Fibroblast of the conjunctiva (primary cell): ENCODE measurements around the gene BARHL2.

ENCODE experiments used
- DNase-seq: peaks from one replicate; pipeline ENCODE4 v3.0.0-alpha.2; 2010; ENCODE audit warnings: low read depth

BARHL2 gene

DNA sequence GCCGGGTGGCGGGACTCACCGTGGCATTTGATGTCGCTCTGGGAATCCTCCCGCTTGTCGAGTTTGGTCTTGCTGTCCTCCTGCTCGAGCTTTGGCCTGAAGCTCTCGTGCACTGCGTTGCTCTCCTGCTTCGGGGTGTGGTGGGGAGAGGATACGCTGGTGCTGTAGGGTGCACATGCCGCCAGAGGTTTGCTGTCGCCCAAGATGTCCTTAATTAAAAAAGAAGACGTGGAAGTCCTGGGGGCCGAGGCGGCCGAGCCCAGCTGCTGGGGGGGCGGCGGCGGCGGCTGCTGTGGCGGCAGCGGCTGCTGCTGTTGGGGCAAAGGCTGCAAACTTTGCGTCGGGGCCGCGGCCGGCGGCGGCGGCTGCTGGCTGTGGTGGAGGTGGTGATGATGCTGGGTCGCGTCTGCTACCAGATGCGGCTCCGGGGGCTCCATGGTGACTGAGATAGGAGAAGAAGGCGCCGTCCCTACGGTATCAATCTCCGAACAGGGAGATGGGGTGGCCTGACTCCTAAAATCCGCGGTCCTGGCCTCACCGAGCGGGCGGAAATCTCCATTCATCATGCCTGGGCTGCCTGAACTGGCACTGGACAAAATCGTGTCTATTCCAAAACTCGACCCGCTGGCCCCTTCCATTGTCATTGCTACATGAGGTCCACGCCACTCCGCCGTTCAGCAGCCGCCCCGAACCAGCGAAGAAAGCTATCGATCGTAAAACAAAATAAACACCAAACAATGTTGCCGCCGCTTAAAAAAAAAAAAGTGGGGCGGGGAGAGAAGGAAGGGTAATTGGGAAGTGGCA, at the start of gene BARHL2:
Gene BARHL2, minus strand, starts transcription at position 751 of the 804 bp plus-strand sequence. Its CDS starts 107 bp downstream, at position 644.
- no peak for DNase-seq

DNA sequence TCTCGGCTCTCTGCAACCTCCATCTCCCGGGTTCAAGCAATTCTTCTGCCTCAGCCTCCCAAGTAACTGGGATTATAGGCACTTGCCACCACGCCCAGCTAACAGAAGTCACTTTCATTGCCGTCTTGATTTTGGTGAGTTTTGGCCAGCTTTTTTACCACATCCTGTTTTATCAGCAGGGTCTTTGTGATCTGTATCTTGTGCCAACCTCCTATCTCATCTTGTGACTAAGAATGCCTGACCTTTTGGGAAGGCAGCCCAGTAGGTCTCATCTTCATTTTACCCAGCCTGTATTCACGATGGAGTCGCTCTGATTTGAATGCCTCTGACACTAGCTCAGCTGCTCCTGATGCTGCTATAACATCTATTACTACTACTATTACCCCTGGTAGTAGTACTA, 46.8 kb upstream of the BARHL2 start:
- no peak for DNase-seq

DNA sequence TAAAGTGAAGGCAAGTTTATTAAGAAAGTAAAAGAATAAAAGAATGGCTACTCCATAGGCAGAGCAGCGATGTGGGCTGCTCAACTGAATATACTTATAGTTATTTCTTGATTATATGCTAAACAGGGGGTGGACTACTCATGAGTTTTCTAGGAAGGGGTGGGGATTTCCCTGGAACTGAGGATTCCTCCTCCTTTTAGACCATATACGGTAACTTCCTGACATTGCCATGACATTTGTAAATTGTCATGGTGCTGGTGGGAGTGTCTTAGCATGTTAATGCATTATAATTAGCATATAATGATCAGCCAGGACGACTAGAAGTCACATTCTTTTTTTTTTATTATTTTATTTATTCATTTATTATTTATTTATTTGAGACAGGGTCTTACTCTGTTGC, 46.4 kb upstream of the BARHL2 start:
- no peak for DNase-seq

DNA sequence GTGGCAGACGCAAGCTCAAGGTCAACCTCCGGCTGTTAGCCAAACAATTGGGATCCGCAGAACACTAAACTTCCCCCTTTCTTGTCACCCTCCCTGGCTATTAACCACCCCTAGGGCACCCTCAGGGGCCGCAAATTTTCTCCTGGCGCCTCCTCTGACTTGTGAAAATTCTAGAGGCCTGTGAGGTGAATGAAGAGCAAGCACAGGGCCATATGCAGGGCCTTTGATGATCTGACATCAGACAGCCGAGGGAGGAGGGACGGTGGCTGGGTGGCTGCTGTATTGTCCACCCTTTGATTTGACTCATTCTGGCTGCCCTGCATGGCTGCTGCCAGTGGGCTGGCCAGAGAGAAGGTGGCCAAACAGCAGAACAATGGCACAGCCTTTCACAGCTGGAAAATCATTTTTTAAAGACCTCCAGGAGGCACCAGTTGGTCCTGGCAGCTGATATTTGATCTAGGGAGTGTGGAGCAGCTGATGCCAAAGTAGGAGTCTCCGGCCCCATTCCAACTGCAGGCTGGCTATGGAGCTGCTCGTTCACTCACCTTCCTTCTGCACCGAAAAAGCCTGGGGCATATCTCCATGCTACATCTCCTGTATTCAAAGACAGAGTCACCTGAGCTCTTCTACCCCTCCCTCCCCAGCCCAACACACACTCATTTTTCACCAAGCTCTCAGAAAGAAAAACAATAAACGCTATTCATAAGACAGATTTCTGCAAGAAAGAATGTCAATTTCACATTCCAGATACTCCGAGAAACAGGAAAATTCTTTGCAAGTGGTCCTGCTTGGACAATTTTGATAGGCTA, 44.9 kb upstream of the BARHL2 start:
- DNase-seq: no peak

DNA sequence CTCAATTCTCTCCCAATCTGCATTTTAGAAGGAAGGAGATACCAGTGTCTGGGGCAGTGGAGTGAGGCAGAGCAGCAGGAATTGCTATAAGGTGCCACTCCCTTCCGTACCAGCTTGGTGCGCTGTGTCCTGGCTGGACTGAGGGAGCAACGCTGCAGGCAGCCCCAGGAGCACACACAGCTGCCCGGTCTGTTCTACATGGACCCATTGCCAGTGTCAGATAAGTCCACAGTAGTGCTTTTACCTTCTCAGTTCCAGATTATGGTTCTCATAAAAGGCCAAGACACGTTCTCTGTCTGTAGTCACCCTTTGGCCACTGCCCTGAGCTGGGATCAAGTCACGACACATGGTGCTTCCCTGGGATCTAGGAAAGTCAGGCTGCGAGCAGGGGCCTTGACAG, 44.1 kb upstream of the BARHL2 start:
- DNase-seq: no peak

DNA sequence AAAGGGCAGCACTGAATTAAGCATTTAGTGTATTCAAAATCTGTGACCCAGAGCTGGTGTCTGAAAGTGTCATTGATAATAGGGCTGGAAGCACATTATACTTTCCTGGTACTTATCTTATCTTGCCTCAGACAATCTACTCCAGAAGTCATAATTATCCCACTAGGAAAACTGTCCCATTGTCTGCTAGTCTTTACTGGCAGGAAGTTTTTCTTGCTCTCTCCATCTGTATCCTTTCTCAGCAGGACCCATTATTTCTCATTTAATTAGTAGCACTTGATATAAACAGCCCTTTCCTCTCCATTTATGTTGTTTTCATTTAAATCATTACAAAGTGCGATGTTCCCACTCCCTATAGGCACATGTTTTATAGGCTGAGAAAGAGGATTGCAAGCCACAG, 36.5 kb upstream of the BARHL2 start:
- no peak for DNase-seq

DNA sequence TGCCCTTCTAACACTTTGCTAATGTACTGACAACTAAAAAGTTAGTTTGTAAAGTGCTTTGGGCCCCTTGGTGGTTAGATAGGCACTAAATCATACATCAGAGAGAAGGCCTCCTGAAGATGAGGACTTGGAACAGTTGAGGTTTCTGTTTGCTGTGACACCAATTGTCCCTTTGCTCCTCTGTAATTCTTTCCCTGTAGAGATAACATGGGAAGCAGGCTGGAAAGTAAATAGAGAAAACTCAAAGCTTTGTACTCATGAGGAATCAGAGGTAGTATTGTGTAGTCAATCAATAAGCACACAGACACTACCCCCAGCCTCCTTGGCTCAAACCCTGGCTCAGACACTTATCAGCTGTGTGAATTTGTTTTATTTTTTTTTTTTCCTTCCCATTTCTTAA, 31.6 kb upstream of the BARHL2 start:
- no peak for DNase-seq

DNA sequence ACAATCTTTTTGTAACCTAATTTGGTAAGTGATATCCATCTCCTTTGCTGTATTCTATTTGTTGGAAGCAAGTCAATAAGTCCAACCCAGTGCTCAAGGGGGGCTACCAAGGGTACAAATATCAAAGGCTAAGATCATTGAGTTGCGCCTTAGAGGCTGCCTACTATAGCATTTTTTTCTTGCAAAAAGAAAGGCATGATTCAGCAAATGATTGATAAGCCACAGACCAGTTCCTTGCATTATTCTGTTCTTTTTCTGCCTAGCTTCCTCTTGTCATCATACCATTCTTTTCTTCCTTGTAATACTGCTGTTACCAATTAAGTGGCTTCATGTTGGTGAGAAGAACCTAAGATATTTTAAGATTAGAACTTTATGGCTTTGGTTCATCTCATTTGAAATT, 29.8 kb upstream of the BARHL2 start:
- DNase-seq: no peak

- DNase-seq: no peak
These were observed 28.9 kb upstream of the BARHL2 start for GRCh38 chr1:90745972-90746371.

DNA sequence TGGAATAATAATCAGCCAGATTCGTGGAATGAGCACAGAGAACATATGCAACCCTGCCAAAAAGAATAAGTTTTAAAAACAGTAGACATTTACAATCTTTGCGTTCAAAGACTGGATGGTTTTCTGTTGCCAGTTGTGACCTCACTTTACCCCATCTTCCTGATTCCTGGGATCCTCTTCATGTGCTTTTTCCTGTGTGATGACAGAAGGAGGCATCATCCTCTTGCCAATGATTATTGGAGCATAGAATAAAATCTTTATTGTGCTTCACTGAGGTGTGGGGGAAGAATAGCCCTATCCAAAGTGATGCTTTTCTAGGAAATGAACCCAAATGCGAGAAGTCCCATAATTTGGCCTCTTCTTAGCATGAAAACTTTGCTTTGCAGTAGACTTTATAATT, 15.0 kb upstream of the BARHL2 start:
- no peak for DNase-seq

- DNase-seq: no peak
These were observed 14.4 kb upstream of the BARHL2 start for GRCh38 chr1:90731382-90732050.

- no peak for DNase-seq
These were observed 13.3 kb upstream of the BARHL2 start for GRCh38 chr1:90730243-90731022.

GRCh38 chr1:90729504-90730242, 12.6 kb upstream of the BARHL2 start:
- DNase-seq: no peak

- DNase-seq: no peak
These were observed 11.6 kb upstream of the BARHL2 start for GRCh38 chr1:90728502-90729287.

DNA sequence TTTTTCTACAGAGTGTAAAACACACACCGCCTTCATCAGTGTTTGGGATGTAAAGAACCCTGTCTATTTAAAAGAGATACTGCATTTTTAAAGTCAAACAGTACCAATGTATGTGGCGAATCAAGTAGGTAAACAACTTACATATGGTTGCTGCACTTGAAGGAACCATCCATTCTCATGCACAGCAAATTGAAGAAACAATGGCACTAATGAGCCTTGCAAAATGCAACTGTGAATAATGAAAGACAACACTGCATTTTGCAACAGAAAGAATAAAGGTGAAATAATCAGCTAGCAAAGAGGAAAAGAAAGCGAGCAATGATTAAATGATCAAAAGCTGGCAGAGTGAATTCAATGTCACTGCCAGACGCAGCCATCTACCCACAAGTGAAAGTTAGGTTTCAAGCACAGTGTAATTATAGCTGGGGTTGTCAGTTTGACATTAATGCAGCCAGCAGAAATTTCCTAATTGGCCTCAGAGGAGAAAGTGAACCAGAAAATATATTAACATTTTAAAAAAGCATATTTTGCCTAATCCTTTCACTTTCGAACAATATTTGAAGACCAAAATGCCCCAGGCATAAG, 10.9 kb upstream of the BARHL2 start:
- DNase-seq: no peak

DNA sequence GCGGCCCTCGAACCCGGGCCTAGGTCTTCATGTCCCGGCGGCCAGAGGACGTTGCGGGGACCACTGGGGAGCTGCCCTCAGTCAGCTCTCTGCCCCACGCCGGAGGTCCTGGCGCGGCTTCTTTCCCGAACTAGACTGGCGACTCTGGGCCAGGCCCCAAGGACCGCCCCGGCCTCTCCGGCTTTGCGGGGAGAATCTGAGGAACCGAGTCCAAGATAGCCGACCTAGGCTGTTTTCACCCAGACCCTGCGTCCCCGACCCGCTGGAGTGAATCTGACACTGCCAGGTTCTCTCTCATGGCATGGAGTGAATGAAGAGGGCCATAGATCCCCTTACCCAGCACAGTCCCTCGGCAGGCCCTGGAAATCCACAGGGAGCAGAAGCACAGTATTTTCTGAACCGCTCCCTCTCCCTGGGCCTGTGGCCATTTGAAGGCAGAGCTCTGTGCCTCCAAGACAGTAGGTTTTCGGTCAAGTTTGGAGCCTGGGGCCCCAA, 9.9 kb upstream of the BARHL2 start:
- no peak for DNase-seq

DNA sequence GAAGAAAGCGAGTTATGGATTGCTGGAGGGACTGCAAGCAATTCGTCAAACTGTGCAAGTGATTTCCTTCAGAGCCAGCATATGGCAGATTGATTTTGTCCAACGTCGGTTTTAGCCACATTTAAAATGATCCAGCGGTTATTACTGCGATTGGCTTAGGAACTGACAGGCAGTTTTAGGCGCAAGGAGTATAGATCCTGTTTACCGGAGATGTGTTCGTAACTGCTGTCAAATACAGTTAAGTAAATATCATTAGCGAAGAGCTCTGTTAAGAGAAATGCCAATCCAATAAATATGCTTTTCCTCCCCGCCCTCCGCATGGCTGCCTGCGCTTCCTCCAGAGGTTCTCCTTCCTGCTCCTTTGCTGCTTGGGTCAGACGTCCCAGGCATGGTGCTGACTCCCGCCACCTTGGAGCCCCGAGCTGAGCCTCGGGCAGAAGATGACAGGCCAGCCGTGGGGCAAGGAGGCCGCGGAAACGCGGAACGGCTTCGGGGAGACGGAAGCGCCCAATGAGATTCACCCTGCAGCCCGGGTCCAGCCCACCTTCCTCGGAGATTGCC, 9.4 kb upstream of the BARHL2 start:
- no peak for DNase-seq

DNA sequence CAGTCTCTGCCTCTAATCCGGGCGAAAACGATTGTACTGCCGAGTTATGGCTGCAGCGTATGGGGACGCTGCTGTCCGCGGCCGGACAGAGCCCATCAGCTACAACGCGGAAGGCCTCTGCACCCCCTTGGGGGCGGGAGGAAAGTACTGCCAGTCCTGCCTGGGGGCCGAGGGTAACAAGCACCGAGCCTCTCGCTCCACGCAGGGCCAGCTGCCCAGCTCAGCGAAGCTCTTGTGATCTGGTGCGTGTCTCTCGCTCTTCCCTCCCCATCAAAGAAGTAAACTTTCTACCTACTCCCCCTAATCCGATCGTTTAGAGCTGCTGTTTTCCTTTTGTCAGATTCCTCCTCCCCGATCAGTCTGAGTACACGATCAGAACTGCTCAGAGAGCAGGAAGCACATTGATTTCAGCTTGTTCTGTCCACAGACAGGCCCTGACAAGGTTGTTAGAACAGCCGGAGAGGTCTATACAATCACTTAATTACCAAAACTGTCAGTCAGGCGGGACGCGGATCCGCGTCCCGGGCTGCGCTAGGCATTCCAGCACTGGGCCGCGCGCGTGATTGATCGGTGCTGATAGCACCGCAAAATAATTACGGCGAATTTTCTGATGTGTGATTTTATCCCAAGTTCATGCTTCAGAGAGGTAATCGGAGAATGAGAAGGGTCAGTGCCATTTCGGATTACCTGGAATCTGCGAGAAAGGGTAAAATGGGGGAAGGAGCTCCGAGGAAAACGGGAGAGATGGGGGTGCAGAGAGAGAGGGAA, 8.7 kb upstream of the BARHL2 start:
- no peak for DNase-seq
